HepG2 (cell line): ENCODE results near the gene ZNF212. TPM values are rescaled to one million over a fixed set of nuclear protein-coding genes. Genes with fewer than 3 reads are reported as not detected.

Source experiments
- HNF4G ChIP-seq, 2 experiments: sonication (generic) in 1 of 2; formaldehyde crosslinking in 1 of 2; IDR thresholded peaks; 2 replicates each; pipeline versions ENCODE4 v1.4.0 to v1.6.1; 2011 to 2020; ENCODE audit warnings: borderline replicate concordance in 2 of 2, low read depth in 2 of 2, mild to moderate bottlenecking in 2 of 2, low read length in 1 of 2, missing genetic modification reagents in 1 of 2, moderate library complexity in 1 of 2
- PHF20 ChIP-seq: sonication (generic); formaldehyde crosslinking; IDR thresholded peaks from 2 replicates; pipeline ENCODE4 v1.5.0; 2020; ENCODE audit warnings: mild to moderate bottlenecking, missing genetic modification reagents
- SSRP1 ChIP-seq: IDR thresholded peaks from 2 replicates; pipeline ENCODE4 v1.6.1; 2016; ENCODE audit warnings: control low read depth
- TP53 ChIP-seq: sonication (generic); formaldehyde crosslinking; conservative IDR thresholded peaks from 2 replicates; pipeline ENCODE4 v1.4.0; 2020; ENCODE audit warnings: missing genetic modification reagents
- ZNF547 ChIP-seq: sonication (generic); formaldehyde crosslinking; IDR thresholded peaks from 2 replicates; pipeline ENCODE4 v1.5.1; 2020; ENCODE audit warnings: mild to moderate bottlenecking, missing genetic modification reagents
- polyA plus RNA-seq, 8 experiments: library from polyadenylated mRNA; depleted of rRNA in 3 of 8; stranded (reverse) in 7 of 8; unstranded in 1 of 8; fragments of >200 nt; fragmentation: Illumina TruSeq in 4 of 8; extraction: Trizol in 4 of 8; gene quantifications; 2 replicates each; pipeline versions ENCODE4 v1.2.1 to v1.2.3, GENCODE V29; 2011 to 2016; ENCODE audit warnings: low read depth in 4 of 8, missing spikeins in 1 of 8, mixed read lengths in 1 of 8; ENCODE audit not compliant: insufficient read depth in 1 of 8
- total RNA-seq, 5 experiments: library from RNA; depleted of rRNA; stranded (reverse); fragments of >200 nt; fragmentation: Illumina TruSeq; extraction: Trizol; gene quantifications; 2 replicates each; pipeline ENCODE4 v1.2.3, GENCODE V29; 2016; ENCODE audit warnings: low read depth in 1 of 5
- TF ChIP-seq, protein P1 (sequence below): sonication (generic); formaldehyde crosslinking; IDR thresholded peaks from 2 replicates; pipeline ENCODE4 v1.5.0; 2020; ENCODE audit warnings: missing genetic modification reagents
- TF ChIP-seq, protein P2 (sequence below): sonication (generic); formaldehyde crosslinking; IDR thresholded peaks from 2 replicates; pipeline ENCODE4 v1.4.0; 2020; ENCODE audit warnings: mild to moderate bottlenecking, missing genetic modification reagents
- TF ChIP-seq, protein P3 (sequence below): sonication (generic); formaldehyde crosslinking; IDR thresholded peaks from 2 replicates; pipeline ENCODE4 v1.4.0; 2020; ENCODE audit warnings: missing genetic modification reagents
- TF ChIP-seq, protein P4 (sequence below): sonication (generic); formaldehyde crosslinking; IDR thresholded peaks from 2 replicates; pipeline ENCODE4 v1.4.0; 2020; ENCODE audit warnings: missing genetic modification reagents, borderline replicate concordance

ZNF212 gene
- total and polyA plus RNA-seq, 2 of the 13 experiments (the other 11 are each of a cell fraction or from before 2014, with no cell fraction given): 2.6 to 3.8 TPM

DNA sequence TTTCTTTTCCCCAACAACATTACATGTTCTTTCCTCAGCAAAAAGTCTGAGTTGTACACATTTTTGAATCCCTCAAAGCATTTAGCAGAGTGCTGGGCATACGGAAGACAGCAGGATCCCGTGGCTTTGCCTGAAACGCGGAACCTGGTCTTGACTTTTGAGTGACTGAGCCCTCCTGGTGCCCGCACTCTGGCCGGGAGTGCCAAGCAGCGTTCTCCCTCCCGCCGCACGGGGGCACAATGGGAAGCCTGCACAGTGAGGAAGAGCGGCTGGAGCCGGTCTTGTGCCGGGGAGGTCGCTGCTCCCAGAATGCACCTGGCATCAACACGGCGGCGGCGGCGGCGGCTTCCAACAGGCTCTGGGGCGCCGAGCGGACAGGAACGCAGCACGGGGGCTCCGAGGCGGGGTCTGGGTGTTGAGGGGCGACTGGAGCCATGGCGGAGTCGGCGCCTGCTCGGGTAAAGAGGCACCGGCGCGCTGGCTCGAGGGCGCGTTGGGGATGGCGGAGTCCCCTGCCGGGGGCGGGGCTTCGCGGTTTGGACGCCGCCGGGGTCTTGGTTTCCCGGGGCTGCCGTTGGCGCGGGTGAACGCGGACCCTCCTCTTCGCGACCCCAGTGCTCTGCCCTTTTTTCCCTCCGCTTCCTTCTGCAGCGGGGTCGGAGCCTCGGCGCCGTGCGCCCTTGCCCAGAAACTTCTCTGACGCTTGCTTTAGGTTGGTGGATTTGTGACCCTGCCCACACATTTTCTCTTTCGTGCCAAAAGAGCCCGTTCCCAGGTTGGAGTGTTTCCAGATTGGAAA lies at the start of gene ZNF212 (continued):
- TF ChIP-seq, protein P1, sequence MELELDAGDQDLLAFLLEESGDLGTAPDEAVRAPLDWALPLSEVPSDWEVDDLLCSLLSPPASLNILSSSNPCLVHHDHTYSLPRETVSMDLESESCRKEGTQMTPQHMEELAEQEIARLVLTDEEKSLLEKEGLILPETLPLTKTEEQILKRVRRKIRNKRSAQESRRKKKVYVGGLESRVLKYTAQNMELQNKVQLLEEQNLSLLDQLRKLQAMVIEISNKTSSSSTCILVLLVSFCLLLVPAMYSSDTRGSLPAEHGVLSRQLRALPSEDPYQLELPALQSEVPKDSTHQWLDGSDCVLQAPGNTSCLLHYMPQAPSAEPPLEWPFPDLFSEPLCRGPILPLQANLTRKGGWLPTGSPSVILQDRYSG (CRISPR knock-in tag): 0 out of 2 replicates have a peak, but pooled peaks have one; percentile 36
- TF ChIP-seq HNF4G (IDR thresholded peaks at IDR 0.05; ENCODE audit: borderline replicate concordance, low read depth, low read length): no peak
- TF ChIP-seq HNF4G (CRISPR knock-in tag; IDR thresholded peaks at IDR 0.05; ENCODE audit: borderline replicate concordance, low read depth): no peak
- TF ChIP-seq ZNF547 (CRISPR knock-in tag): peak; percentile 86; the same call in 1 of the 2 replicates
- TF ChIP-seq, protein P2, sequence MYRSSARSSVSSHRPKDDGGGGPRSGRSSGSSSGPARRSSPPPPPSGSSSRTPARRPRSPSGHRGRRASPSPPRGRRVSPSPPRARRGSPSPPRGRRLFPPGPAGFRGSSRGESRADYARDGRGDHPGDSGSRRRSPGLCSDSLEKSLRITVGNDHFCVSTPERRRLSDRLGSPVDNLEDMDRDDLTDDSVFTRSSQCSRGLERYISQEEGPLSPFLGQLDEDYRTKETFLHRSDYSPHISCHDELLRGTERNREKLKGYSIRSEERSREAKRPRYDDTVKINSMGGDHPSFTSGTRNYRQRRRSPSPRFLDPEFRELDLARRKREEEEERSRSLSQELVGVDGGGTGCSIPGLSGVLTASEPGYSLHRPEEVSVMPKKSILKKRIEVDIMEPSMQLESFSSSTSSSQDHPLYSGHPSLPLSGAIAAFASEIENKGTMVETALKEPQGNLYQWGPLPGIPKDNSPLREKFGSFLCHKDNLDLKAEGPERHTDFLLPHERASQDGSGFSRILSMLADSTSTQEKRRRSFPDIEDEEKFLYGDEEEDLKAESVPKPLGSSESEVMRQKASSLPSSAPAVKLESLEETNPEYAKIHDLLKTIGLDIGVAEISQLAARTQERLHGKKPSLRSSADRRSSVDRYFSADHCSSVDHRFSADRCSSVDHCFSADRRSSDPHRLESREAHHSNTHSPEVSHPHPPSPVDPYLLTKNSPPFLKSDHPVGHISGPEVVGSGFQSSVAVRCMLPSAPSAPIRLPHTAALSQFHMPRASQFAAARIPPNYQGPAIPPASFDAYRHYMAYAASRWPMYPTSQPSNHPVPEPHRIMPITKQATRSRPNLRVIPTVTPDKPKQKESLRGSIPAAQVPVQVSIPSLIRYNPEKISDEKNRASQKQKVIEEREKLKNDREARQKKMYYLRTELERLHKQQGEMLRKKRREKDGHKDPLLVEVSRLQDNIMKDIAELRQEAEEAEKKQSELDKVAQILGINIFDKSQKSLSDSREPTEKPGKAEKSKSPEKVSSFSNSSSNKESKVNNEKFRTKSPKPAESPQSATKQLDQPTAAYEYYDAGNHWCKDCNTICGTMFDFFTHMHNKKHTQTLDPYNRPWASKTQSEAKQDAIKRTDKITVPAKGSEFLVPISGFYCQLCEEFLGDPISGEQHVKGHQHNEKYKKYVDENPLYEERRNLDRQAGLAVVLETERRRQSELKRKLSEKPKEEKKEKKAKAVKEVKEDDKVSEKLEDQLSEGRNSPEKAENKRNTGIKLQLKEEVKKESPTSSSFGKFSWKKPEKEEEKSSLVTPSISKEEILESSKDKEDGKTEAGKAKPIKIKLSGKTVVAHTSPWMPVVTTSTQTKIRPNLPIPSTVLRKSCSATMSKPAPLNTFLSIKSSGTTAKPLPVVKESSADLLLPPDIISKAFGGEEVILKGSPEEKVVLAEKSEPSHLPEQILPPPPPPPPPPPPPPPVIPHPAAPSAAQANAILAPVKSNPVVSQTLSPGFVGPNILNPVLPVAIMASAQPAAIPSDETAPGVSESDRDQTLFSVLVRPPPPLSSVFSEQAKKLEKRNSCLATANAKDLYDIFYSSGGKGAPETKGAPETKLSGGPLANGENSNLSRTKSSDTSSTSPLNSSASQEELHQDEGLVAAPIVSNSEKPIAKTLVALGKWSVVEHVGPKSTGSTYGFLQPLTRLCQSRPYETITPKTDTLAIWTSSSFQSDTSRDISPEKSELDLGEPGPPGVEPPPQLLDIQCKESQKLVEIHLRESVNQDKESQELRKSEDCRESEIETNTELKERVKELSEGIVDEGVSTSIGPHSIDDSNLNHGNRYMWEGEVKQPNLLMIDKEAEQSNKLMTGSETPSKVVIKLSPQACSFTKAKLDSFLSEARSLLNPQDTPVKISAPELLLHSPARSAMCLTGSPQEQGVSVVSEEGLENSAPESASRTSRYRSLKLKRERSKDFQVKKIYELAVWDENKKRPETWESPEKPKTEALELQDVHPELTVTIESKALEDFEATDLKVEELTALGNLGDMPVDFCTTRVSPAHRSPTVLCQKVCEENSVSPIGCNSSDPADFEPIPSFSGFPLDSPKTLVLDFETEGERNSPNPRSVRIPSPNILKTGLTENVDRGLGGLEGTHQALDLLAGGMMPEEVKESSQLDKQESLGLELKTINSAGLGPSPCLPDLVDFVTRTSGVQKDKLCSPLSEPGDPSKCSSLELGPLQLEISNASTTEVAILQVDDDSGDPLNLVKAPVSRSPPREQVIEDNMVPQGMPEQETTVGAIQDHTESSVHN (CRISPR knock-in tag): no peak
- TF ChIP-seq TP53 (CRISPR knock-in tag): no peak
- peak; percentile 93 for TF ChIP-seq PHF20 (CRISPR knock-in tag)
- TF ChIP-seq SSRP1 (CRISPR knock-in tag): no peak
- TF ChIP-seq, protein P3, sequence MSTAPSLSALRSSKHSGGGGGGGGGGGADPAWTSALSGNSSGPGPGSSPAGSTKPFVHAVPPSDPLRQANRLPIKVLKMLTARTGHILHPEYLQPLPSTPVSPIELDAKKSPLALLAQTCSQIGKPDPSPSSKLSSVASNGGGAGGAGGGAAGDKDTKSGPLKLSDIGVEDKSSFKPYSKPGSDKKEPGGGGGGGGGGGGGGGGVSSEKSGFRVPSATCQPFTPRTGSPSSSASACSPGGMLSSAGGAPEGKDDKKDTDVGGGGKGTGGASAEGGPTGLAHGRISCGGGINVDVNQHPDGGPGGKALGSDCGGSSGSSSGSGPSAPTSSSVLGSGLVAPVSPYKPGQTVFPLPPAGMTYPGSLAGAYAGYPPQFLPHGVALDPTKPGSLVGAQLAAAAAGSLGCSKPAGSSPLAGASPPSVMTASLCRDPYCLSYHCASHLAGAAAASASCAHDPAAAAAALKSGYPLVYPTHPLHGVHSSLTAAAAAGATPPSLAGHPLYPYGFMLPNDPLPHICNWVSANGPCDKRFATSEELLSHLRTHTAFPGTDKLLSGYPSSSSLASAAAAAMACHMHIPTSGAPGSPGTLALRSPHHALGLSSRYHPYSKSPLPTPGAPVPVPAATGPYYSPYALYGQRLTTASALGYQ: peak; percentile 60; the same call in 1 of the 2 replicates
- TF ChIP-seq, protein P4, sequence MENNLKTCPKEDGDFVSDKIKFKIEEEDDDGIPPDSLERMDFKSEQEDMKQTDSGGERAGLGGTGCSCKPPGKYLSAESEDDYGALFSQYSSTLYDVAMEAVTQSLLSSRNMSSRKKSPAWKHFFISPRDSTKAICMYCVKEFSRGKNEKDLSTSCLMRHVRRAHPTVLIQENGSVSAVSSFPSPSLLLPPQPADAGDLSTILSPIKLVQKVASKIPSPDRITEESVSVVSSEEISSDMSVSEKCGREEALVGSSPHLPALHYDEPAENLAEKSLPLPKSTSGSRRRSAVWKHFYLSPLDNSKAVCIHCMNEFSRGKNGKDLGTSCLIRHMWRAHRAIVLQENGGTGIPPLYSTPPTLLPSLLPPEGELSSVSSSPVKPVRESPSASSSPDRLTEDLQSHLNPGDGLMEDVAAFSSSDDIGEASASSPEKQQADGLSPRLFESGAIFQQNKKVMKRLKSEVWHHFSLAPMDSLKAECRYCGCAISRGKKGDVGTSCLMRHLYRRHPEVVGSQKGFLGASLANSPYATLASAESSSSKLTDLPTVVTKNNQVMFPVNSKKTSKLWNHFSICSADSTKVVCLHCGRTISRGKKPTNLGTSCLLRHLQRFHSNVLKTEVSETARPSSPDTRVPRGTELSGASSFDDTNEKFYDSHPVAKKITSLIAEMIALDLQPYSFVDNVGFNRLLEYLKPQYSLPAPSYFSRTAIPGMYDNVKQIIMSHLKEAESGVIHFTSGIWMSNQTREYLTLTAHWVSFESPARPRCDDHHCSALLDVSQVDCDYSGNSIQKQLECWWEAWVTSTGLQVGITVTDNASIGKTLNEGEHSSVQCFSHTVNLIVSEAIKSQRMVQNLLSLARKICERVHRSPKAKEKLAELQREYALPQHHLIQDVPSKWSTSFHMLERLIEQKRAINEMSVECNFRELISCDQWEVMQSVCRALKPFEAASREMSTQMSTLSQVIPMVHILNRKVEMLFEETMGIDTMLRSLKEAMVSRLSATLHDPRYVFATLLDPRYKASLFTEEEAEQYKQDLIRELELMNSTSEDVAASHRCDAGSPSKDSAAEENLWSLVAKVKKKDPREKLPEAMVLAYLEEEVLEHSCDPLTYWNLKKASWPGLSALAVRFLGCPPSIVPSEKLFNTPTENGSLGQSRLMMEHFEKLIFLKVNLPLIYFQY (CRISPR knock-in tag): no peak
